ENCODE results near the gene SGCE.
A peak's percentile ranks its signal among the peaks of the same experiment; 100 is the strongest.

SGCE gene

DNA sequence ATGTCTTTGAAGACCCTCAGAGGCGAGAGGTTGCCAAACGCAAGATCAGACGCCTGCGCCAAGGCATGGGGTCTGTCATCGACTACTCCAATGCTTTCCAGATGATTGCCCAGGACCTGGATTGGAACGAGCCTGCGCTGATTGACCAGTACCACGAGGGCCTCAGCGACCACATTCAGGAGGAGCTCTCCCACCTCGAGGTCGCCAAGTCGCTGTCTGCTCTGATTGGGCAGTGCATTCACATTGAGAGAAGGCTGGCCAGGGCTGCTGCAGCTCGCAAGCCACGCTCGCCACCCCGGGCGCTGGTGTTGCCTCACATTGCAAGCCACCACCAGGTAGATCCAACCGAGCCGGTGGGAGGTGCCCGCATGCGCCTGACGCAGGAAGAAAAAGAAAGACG lies 8.1 kb upstream of the SGCE start:
- no peak for DNase-seq (ENCODE audit: low read depth)
- no peak overlapping the region for H3K4me3 ChIP-seq (ENCODE audit: low read depth, low read length)

- DNase-seq (ENCODE audit: low read depth): no peak
- no peak overlapping the region for H3K4me3 ChIP-seq (ENCODE audit: low read depth, low read length)
Measured at GRCh38 chr7:94662548-94662947, 6.6 kb upstream of the SGCE start.

DNA sequence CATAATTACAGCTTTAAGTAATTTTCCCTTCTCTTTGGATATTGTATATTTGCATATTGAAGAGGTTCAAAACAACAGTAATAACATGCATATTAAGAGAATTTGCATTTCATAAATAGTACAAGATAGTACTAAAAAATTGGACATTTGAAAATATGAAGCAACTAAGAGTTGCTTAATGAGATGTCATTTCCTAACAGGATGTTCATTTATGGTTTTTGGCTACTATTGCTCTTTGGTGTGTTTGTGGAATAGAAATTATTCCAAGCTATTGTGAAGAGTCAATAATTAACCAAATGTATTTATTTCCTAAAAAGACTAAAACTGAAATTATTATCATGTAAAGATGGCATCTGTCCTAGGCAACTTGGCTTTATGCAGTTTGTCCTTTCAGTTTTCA lies 4.1 kb upstream of the SGCE start:
- no peak for DNase-seq (ENCODE audit: low read depth)

DNA sequence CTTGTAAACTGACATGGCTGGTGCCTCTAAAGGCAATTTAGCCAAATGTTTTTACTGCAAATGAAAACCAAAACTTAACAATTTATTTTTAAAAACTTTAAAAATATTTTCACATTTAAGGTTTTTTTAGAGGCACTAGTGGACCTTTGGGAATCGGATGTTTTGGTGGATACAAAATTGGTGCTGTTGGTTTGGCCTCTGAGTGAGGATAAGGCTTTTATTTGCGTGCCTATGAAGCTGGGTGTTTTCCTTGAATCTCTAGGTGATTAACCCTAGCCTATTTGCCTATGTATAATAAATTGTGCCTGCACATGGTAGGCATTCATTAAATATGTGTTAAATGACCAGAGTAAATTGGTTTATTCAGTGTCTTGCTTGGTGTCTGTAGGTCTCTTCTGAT lies 2.9 kb upstream of the SGCE start:
- H3K4me3 ChIP-seq (ENCODE audit: low read depth, low read length): no peak overlapping the region

More for the DNA sequence above, 4.1 kb upstream of the SGCE start:
- H3K4me3 ChIP-seq (ENCODE audit: low read depth, low read length): no peak overlapping the region

DNA sequence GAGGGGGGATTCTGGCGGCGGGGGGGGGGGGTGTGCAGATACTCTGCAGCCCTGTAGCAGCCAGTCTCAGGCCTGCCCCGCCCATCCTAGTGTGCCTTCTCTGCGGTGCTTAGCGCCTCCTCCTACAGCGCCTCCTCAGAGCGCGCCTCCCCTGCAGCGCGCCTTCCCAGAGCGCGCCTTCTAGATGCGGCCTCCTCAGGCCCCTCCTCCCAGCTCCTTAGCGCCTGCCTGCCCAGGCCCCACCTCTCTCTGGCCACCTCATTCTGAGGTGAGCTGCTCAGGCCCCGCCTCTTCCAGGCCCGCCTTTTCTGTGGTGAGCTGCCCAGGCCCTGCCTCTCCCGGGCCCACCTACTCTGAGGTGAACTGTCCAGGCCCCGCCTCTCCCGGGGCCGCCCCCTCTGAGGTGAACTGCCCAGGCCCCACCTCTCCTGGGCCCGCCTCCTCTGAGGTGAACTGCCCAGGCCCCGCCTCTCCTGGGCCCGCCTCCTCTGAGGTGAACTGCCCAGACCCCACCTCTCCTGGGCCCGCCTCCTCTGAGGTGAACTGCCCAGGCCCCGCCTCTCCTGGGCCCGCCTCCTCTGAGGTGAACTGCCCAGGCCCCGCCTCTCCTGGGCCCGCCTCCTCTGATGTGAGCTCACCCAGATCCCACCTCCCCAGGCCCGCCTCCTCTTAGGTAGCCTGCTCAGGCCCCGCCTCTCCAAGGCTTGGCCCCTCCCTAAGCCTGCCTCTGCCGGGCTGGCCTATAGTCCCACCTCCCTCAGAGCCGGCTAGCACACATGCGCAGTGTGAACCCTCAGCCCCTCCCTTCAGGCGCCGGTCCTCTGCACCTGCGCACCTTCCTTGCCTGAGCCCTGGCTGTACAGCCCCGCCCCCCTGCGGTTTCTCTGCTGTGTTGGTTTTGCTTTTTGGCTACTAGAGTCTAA lies 2.1 kb upstream of the SGCE start:
- peak overlapping the region; percentile 67 for H3K4me3 ChIP-seq (ENCODE audit: low read depth, low read length)
- DNase-seq (ENCODE audit: low read depth): peak; percentile 78

More for the DNA sequence above, 2.9 kb upstream of the SGCE start:
- no peak for DNase-seq (ENCODE audit: low read depth)

DNA sequence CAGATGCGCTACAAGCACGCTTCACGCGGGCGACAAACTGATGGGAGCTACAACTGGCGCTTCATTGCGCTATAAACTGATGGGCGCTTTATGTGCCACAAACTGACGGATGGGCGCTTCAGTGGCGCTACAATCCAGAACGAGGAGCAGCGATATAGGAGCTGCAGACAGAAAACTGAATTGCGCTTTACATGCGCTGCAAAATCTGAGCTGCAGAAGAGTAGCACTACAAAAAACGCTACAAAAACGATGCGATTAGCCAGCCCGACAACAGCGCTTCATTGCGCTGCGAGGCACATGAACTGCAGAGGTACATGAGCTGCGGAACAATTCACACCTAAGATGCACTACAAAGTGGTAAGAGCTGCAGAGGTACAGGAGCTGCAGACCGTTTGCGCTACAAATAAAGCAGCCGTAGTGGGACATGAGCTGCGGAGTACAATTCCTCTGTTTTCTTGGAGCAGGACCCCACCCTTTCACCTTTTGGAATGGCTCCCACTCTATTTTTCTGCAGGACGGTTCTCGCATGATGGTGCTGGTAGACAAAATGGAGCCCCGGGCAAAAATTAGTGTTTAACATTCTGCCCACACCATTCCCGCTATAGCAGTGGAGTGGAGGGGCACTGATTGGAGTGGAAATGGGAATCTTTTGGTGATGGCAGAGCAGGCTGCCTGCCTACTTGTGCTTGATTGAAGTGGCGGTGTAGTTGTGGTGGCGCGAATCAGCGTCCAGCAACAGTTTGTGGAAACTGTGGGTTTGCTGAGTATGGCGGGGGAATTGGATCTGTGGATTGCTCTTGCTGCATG lies 1.2 kb upstream of the SGCE start:
- peak overlapping the region; percentile 67 for H3K4me3 ChIP-seq (ENCODE audit: low read depth, low read length)
- no peak for DNase-seq (ENCODE audit: low read depth)

GRCh38 chr7:94656658-94656924 lies 658 bp upstream of the SGCE start:
- peak overlapping the region; percentile 67 for H3K4me3 ChIP-seq (ENCODE audit: low read depth, low read length)
- DNase-seq (ENCODE audit: low read depth): no peak

DNA sequence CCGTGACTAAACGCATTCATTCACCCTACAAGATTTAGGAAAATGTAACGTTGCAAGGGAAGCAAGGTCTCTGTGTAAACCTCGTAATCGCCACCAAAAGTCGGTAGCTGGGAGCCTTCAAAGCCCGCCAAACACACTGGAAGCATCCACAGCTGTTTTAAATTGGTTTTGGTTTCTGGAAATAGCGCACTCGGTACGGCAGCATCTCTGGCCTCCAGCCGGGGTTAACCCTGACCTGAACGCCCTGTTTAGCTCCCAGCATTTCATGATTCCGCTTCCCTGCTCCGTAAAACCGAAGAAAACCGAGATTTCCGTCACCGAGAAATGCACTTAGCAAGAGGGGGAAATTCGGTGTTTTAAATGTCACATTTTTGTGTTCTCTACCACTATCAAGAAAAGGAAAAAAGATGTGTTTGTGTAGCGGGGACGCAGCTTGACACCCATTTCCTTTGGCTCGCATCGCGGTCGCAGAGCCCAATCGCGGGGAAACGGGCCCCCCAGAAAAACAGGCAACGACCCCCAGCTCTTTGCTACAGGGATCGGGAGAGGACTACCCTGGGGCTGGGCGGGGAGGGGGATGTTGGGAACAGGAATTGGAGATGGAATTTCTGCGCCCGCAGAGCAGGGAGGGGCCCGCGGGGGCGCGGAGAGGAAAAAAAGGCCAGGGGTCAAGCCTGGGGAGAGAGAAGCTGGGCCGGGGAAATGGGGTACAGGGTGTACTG lies 646 bp downstream of the SGCE start:
- H3K4me3 ChIP-seq (ENCODE audit: low read depth, low read length): peak overlapping the region; percentile 67
- DNase-seq (ENCODE audit: low read depth): no peak

DNA sequence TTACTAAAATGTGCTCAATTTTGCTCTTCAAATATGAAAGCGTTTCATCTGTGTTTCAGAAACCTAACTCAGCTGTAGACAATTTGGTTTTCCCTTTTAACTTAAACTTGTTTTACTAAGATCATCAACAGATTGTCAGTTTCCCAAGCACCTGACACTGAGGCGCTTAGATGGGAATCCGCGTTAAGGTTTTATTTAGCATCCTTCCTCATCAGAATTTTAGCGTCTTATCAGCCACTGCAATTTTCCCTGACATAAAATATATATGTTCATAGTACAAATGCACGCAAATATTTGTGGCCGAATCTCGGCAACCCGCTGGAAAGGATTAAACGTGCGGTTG lies 1.2 kb downstream of the SGCE start:
- H3K4me3 ChIP-seq (ENCODE audit: low read depth, low read length): peak overlapping the region; percentile 67
- no peak for DNase-seq (ENCODE audit: low read depth)

DNA sequence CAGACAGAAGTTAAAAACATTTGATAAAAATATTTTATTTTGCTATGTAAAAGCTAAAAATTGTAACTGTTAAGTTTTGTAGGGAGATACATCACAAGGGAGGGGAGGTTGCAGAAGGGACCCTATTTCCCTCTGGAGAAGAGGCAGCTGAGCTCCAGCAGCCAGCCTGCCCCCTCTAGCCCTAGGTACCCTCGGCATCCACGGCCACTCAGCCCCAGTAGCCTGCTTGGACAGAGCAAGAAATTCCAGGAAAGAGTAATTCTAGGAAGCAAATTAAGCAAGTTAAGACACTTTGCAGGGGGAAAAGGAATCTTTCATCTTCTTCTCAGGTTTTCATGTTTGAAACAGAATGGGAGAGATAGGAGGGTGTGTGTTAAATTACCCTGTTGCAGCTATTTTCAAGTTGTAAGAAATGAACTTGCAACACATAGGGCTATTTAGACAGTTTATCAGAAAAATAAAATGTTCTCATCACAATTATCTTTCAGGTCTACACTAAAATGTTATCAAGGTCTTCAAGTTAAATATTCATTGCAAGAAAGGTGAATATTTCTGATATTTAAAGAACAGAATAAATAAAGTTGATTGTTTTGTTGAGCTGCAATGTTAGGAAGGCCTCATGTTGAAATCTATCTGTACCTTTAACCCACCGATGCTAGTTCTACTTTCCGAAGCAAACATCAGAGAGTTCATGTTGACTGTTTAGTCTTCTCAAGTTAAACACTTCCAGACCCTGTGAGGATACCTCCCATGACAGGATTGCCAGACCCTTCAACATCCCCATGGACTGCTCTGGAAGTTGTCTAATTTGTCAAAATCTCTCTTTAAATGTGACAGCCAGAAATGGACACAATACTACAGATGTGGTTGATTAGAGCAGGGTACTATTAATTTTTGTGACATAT lies 5.5 kb downstream of the SGCE start:
- no peak overlapping the region for H3K4me3 ChIP-seq (ENCODE audit: low read depth, low read length)
- no peak for DNase-seq (ENCODE audit: low read depth)

DNA sequence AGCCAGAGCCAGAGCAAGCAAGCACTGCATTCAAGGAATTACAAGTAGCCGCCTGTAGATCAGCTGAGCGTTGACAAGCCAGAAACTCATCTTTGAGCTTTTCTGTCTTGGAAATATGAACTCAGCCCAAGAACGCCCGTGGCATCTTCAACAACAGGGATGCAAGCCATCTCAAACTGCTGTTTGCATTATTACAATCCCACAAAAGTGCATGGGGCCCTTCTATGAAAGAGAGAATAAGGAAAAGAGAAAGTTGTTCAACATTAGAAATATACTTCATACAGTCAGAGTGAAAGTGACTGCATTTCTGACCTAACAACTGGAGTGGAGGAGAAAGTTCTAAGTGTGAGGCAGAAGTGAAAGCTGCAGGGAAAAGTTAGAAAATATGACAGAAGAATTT lies 6.5 kb downstream of the SGCE start:
- DNase-seq (ENCODE audit: low read depth): peak; percentile 8
- H3K4me3 ChIP-seq (ENCODE audit: low read depth, low read length): peak overlapping the region; percentile 3

- no peak overlapping the region for H3K4me3 ChIP-seq (ENCODE audit: low read depth, low read length)
- DNase-seq (ENCODE audit: low read depth): no peak
Measured at GRCh38 chr7:94648731-94649130, 7.2 kb downstream of the SGCE start.

- no peak for DNase-seq (ENCODE audit: low read depth)
- H3K4me3 ChIP-seq (ENCODE audit: low read depth, low read length): no peak overlapping the region
Measured at GRCh38 chr7:94647295-94647694, 8.6 kb downstream of the SGCE start.

- no peak overlapping the region for H3K4me3 ChIP-seq (ENCODE audit: low read depth, low read length)
- DNase-seq (ENCODE audit: low read depth): no peak
Measured at GRCh38 chr7:94643771-94644545, 12.0 kb downstream of the SGCE start.

GRCh38 chr7:94642838-94643653 lies 12.9 kb downstream of the SGCE start:
- no peak for DNase-seq (ENCODE audit: low read depth)
- no peak overlapping the region for H3K4me3 ChIP-seq (ENCODE audit: low read depth, low read length)

DNA sequence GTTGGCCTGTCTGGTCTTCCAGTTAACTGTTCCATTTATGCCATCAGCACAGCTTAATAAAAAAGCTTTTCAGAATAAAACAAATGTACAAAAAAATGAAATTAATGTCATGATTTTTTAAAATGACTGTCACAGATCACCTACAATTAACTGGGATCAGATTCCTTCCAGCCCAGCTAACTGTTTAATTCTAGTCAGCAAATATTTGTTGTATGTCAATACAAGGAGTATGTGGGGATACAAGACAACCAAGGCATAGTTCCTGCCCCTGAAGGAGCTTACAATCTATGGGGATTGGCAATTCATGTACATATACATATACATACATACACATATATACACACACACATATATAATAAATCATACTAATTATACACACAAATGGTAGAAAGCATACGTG lies 16.5 kb downstream of the SGCE start:
- no peak overlapping the region for H3K4me3 ChIP-seq (ENCODE audit: low read depth, low read length)
- DNase-seq (ENCODE audit: low read depth): no peak

GRCh38 chr7:94635687-94636086 lies 20.2 kb downstream of the SGCE start:
- no peak for DNase-seq (ENCODE audit: low read depth)
- no peak overlapping the region for H3K4me3 ChIP-seq (ENCODE audit: low read depth, low read length)

GRCh38 chr7:94634502-94634901 lies 21.4 kb downstream of the SGCE start:
- no peak overlapping the region for H3K4me3 ChIP-seq (ENCODE audit: low read depth, low read length)
- no peak for DNase-seq (ENCODE audit: low read depth)
